IMR-90 (cell line): ENCODE results near the gene DAB2. TPM values are rescaled to one million over a fixed set of nuclear protein-coding genes. Genes with fewer than 3 reads are reported as not detected.
A peak's percentile ranks its signal among the peaks of the same experiment; 100 is the strongest.

Source experiments
- ATAC-seq: fragments of 200-7000 bp; cut with Tn5 transposase; 2 replicates; pipeline ENCODE4 v1.9.1; 2020; ENCODE audit warnings: low read depth, mild to moderate bottlenecking, moderate library complexity
- BruUV-seq: library from RNA; stranded (reverse); fragments of 400-500 nt; replicated peaks from 2 replicates; lab custom pipeline; 2021; lab: Mats Ljungman, UMichigan
- CTCF ChIA-PET: fragments of 300-600 bp; formaldehyde crosslinking; extraction: SDS; loops from one replicate; lab custom pipeline; 2021; ENCODE audit warnings: antibody characterized with exemption; lab: Yijun Ruan, JAX
- POLR2A ChIA-PET: fragments of 300-600 bp; sonication (Branson Sonifier 250); formaldehyde crosslinking; loops from one replicate; lab custom pipeline; 2022; ENCODE audit warnings: antibody characterized with exemption; ENCODE audit not compliant: unreplicated experiment; lab: Charles Lee
- DNase-seq: peaks from one replicate; pipeline ENCODE4 v3.0.0; 2013
- H2AFZ ChIP-seq: replicated peaks from 2 replicates; pipeline ENCODE3; 2013; ENCODE audit warnings: low read length, mild to moderate bottlenecking; ENCODE audit not compliant: poor library complexity
- H2AK5ac ChIP-seq: 2 replicates; pipeline ENCODE4 v1.6.1; 2013; ENCODE audit warnings: low read depth, low read length, inconsistent platforms
- H2AK9ac ChIP-seq: replicated peaks from 2 replicates; pipeline ENCODE3; 2013; ENCODE audit warnings: mild to moderate bottlenecking, low read depth, low read length, moderate library complexity; ENCODE audit not compliant: poor library complexity
- H2BK120ac ChIP-seq: 2 replicates; pipeline ENCODE4 v1.6.1; 2013; ENCODE audit warnings: low read depth, low read length, inconsistent platforms
- H2BK15ac ChIP-seq: 3 replicates; pipeline ENCODE4 v1.6.1; 2013; ENCODE audit warnings: low read depth, low read length, inconsistent platforms
- H2BK20ac ChIP-seq: 2 replicates; pipeline ENCODE4 v1.6.1; 2013; ENCODE audit warnings: low read depth, mild to moderate bottlenecking, inconsistent platforms, low read length, moderate library complexity
- H2BK5ac ChIP-seq: 2 replicates; pipeline ENCODE4 v1.6.1; 2013; ENCODE audit warnings: mild to moderate bottlenecking, low read depth, low read length, inconsistent platforms; ENCODE audit not compliant: poor library complexity, severe bottlenecking
- H3K14ac ChIP-seq: replicated peaks from 2 replicates; pipeline ENCODE4 v1.6.1; 2013; ENCODE audit warnings: low read depth, low read length, inconsistent platforms
- H3K18ac ChIP-seq: 2 replicates; pipeline ENCODE4 v1.6.1; 2013; ENCODE audit warnings: low read depth, low read length, control low read depth
- H3K23ac ChIP-seq: 2 replicates; pipeline ENCODE4 v1.6.1; 2013; ENCODE audit warnings: low read depth, low read length, inconsistent platforms
- H3K27ac ChIP-seq: 2 replicates; pipeline ENCODE4 v1.5.1; 2013; ENCODE audit warnings: mild to moderate bottlenecking, control low read depth, low read length; ENCODE audit not compliant: insufficient read depth
- H3K27me3 ChIP-seq: 2 replicates; pipeline ENCODE4 v1.6.1; 2013; ENCODE audit warnings: low read length; ENCODE audit not compliant: control insufficient read depth, insufficient read depth
- H3K36me3 ChIP-seq: 2 replicates; pipeline ENCODE4 v1.6.1; 2013; ENCODE audit warnings: low read length, mixed read lengths; ENCODE audit not compliant: control insufficient read depth, insufficient read depth
- H3K4ac ChIP-seq: 2 replicates; pipeline ENCODE4 v1.6.1; 2013; ENCODE audit warnings: low read depth, low read length, inconsistent platforms
- H3K4me1 ChIP-seq: 2 replicates; pipeline ENCODE4 v1.6.1; 2013; ENCODE audit warnings: low read length, mixed read lengths; ENCODE audit not compliant: control insufficient read depth, insufficient read depth
- H3K4me2 ChIP-seq: 2 replicates; pipeline ENCODE4 v1.6.1; 2013; ENCODE audit warnings: low read depth, mild to moderate bottlenecking, control low read depth, low read length, moderate library complexity
- H3K4me3 ChIP-seq: 2 replicates; pipeline ENCODE4 v1.5.1; 2013; ENCODE audit warnings: low read depth, mild to moderate bottlenecking, control low read depth, low read length, moderate library complexity; ENCODE audit not compliant: insufficient read depth
- H3K56ac ChIP-seq: 2 replicates; pipeline ENCODE4 v1.6.1; 2013; ENCODE audit warnings: low read length, inconsistent platforms; ENCODE audit not compliant: insufficient read depth; ENCODE audit errors: extremely low read depth
- H3K79me1 ChIP-seq, 2 experiments: 2 replicates each; pipeline ENCODE4 v1.6.1; 2013; ENCODE audit warnings: low read length in 2 of 2, inconsistent platforms in 1 of 2, low read depth in 1 of 2
- H3K9ac ChIP-seq: 2 replicates; pipeline ENCODE4 v1.6.1; 2013; ENCODE audit warnings: low read depth, low read length, control low read depth
- H3K9me1 ChIP-seq: 2 replicates; pipeline ENCODE4 v1.6.1; 2013; ENCODE audit warnings: low read length, inconsistent platforms; ENCODE audit not compliant: insufficient read depth
- H3K9me3 ChIP-seq: 2 replicates; pipeline ENCODE4 v1.6.1; 2013; ENCODE audit warnings: low read length; ENCODE audit not compliant: control insufficient read depth, insufficient read depth
- H4K20me1 ChIP-seq: 2 replicates; pipeline ENCODE4 v1.6.1; 2013; ENCODE audit warnings: low read length, inconsistent platforms; ENCODE audit not compliant: insufficient read depth
- H4K5ac ChIP-seq: 2 replicates; pipeline ENCODE4 v1.6.1; 2013; ENCODE audit warnings: mild to moderate bottlenecking, low read depth, low read length, control low read depth
- H4K8ac ChIP-seq, 2 experiments: 2 replicates each; pipeline ENCODE4 v1.6.1; 2013; ENCODE audit warnings: low read depth in 2 of 2, low read length in 2 of 2, control low read depth in 1 of 2, inconsistent platforms in 1 of 2
- H4K91ac ChIP-seq: 2 replicates; pipeline ENCODE4 v1.6.1; 2013; ENCODE audit warnings: low read depth, low read length, inconsistent platforms; ENCODE audit not compliant: insufficient read depth
- CHD1 ChIP-seq: IDR thresholded peaks from 2 replicates; pipeline ENCODE4 v1.6.1; 2012; ENCODE audit warnings: low read depth, low read length, improper control_type of control experiment
- WGBS, 2 experiments: methylation state at CpG; one replicate each; pipeline versions ENCODE4 v1.1.5 to v1.1.7; 2013; ENCODE audit warnings: missing lambda C conversion rate in 2 of 2; ENCODE audit not compliant: insufficient read length in 1 of 2; ENCODE audit errors: extremely low coverage in 2 of 2; 5-methylcytosine and 5-hydroxymethylcytosine counted together
- dilution Hi-C: fragments of 300-500 bp; cut with HindIII; formaldehyde crosslinking; loops from one replicate; pipeline ENCODE4 v1.14.3; 2018; ENCODE audit warnings: low sequenced_read_pairs; ENCODE audit not compliant: unreplicated experiment
- in situ Hi-C: fragments of 300-500 bp; cut with MboI; formaldehyde crosslinking; loops from 3 replicates; pipeline ENCODE4 v1.14.3; 2019; ENCODE audit warnings: low sequenced_read_pairs, inconsistent platforms, mixed read lengths
- intact Hi-C: fragments of 100-400 bp; cut with micrococcal nuclease; formaldehyde crosslinking; loops from 2 replicates; pipeline ENCODE4 v1.10.0; 2022
- polyA plus RNA-seq, 3 experiments: library from polyadenylated mRNA; depleted of rRNA; stranded (reverse); fragments of >200 nt; gene quantifications; 2 replicates each; pipeline ENCODE4 v1.2.3, GENCODE V29; 2012; ENCODE audit warnings: low replicate concordance in 1 of 3
- total RNA-seq: library from RNA; depleted of rRNA; stranded (reverse); fragments of >200 nt; gene quantifications from 2 replicates; pipeline ENCODE4 v1.2.3, GENCODE V29; 2012

DAB2 gene
- total and polyA plus RNA-seq, 2 of the 4 experiments (the other 2 are of a cell fraction), result 50.0 to 101 TPM

GRCh38 chr5:39428640-39429039, 3.9 kb upstream of the DAB2 start:
- dilution Hi-C loops, result no loop called here
- ATAC-seq (no peak), DNase-seq (no peak)
- Histone ChIP-seq H3K9me3 (no peaks in the 10 kb centered on the region), H3K4me1 (peaks cover 6% of the 10 kb centered on the region), H3K56ac (no peak overlapping the region), H2BK20ac (no peak overlapping the region), H4K5ac (no peak overlapping the region), H3K27me3 (no peaks in the 10 kb centered on the region), H2BK15ac (no peak overlapping the region), H4K20me1 (0 out of 2 replicates have a peak, but pooled peaks cover under 1% of the 10 kb centered on the region), H3K9me1 (peaks cover 3% of the 10 kb centered on the region; the same call in 1 of the 2 replicates), H3K4me3 (no peak overlapping the region), H2AK5ac (peak overlapping the region; percentile 62), H3K14ac (no peak overlapping the region), H4K8ac (no peak overlapping the region), H3K23ac (no peak overlapping the region), H3K4me2 (no peak overlapping the region), H3K79me1 (peaks cover 3 to 6% of the 10 kb centered on the region in 2 experiments; a peak in 2 of 4 replicates), H2BK120ac (no peak overlapping the region), H3K36me3 (no peaks in the 10 kb centered on the region), H2BK5ac (no peak overlapping the region), H4K91ac (no peak overlapping the region), H3K9ac (no peak overlapping the region), H3K27ac (no peak overlapping the region), H3K4ac (no peak overlapping the region), H3K18ac (no peak overlapping the region), H2AFZ (no peak overlapping the region), H2AK9ac (no peak overlapping the region)
- WGBS, 2 experiments, result no CpG with 5 or more reads among the region's 4 CpGs
- CTCF ChIA-PET, result no interaction called here
- TF ChIP-seq CHD1, result no peak
- intact Hi-C loops, result no loop called here
- POLR2A ChIA-PET, result no interaction called here
- in situ Hi-C loops, result no loop called here
- no TSS peak for BruUV-seq
